Measurements from ENCODE around the gene NDUFAF4. TPM values are rescaled to one million over a fixed set of nuclear protein-coding genes. Genes with fewer than 3 reads are reported as not detected.

NDUFAF4 gene
- total and polyA plus RNA-seq, 8 donors = 2.9 to 30.1 (median 11.0) TPM

DNA sequence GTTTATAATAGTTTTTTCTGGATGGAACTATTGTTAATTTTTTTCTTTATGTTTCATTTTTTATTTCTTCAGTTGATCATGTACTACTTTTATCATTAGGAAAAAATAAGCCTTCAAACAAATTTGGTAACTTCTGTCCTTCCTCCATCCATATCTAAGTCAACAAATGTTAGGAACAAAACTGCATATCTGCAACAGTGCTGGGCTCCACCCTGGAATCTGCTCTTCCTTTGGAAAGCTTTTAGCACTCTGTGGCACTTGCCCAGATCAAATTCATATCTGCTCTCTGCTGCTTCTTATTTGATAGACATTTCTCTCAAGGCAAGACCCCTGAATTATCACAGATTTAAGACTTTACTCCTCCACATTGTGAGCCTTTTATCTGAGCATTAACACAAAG is 36.1 kb downstream of the NDUFAF4 start:
- no peak overlapping the region for H3K4me3 ChIP-seq

DNA sequence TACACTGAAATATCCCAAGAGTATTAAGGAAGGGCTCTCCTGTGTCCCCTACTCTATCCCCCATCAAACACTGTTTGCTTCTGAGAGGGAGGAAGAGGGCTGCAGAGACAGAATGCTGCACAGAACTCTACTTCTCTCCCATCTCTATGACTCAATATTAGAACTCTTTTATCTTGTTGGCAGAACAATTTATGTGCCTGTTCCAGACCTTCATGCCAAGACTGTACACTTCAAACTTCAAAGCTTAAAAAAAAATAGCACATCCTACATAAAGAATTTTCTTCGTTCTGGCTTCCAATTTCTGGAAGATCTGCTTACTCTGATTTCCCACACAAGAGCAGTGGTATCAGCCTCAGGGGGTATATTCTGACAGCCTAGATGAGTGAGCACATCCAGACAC is 40.8 kb downstream of the NDUFAF4 start:
- Histone ChIP-seq H3K36me3 (no peaks in the 10 kb centered on the region), H3K27me3 (no peaks in the 10 kb centered on the region), H3K4me1 (no peaks in the 10 kb centered on the region), H3K4me3 (no peak overlapping the region), H3K27ac (no peak overlapping the region), H3K9me3 (no peaks in the 10 kb centered on the region)
- TF ChIP-seq EP300 (IDR thresholded peaks at IDR 0.05) (no peak), POLR2AphosphoS5 (IDR thresholded peaks at IDR 0.05) (no peak), CTCF (IDR thresholded peaks at IDR 0.05) (no peak), POLR2A (IDR thresholded peaks at IDR 0.05) (no peak)
- no peak for DNase-seq
- WGBS, 5 donors = 52 to 88% (median 69%) methylated on average over 1 of the region's 1 CpG
- intact Hi-C loops (cut with DNase I; ENCODE audit: low total_unique reads) = no loop called here

More for the DNA sequence above, 36.1 kb downstream of the NDUFAF4 start:
- H3K36me3 ChIP-seq = no peaks in the 10 kb centered on the region
- no peak for DNase-seq
- TF ChIP-seq POLR2AphosphoS5 (IDR thresholded peaks at IDR 0.05) = no peak
- no peaks in the 10 kb centered on the region for H3K27me3 ChIP-seq
- intact Hi-C loops (cut with DNase I; ENCODE audit: low total_unique reads) = no loop called here
- no peaks in the 10 kb centered on the region for H3K9me3 ChIP-seq
- H3K4me1 ChIP-seq = no peaks in the 10 kb centered on the region
- H3K27ac ChIP-seq = no peak overlapping the region

GRCh38 chr6:96853083-96853482 is 44.6 kb downstream of the NDUFAF4 start:
- no peaks in the 10 kb centered on the region for H3K36me3 ChIP-seq
- intact Hi-C loops (cut with DNase I; ENCODE audit: low total_unique reads) = no loop called here
- WGBS, 5 donors = 67 to 87% (median 77%) methylated on average over 2 of the region's 2 CpGs
- H3K4me1 ChIP-seq = no peaks in the 10 kb centered on the region
- H3K27me3 ChIP-seq = no peaks in the 10 kb centered on the region
- no peak overlapping the region for H3K27ac ChIP-seq
- no peak for TF ChIP-seq POLR2AphosphoS5 (IDR thresholded peaks at IDR 0.05)
- no peak for TF ChIP-seq POLR2A (IDR thresholded peaks at IDR 0.05)
- no peak for TF ChIP-seq EP300 (IDR thresholded peaks at IDR 0.05)
- no peak for TF ChIP-seq CTCF (IDR thresholded peaks at IDR 0.05)
- no peak overlapping the region for H3K4me3 ChIP-seq
- H3K9me3 ChIP-seq = peaks cover 0 to 3% (median 0%) of the 10 kb centered on the region in 4 donors
- no peak for DNase-seq

DNA sequence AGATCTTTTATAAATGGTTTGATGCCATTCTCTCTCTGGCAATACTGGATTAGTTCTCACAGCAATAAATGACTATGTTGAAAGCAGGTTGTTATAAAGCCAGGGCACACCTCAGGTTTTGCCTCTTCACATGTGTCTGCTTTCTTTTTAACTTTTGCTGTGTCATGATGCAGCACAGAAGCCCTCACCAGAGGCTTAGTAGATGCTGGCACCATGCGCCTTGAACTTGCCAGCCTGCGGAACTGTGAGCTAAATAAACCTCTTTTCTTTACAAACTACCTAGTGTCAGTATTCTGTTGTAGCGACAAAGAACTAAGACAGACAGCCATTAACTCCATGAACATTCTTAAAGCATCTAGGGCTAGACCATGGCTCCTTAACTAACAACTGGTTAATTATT is 45.1 kb downstream of the NDUFAF4 start:
- DNase-seq = no peak
- 90 to 97% (median 94%) methylated on average over 3 of the region's 3 CpGs for WGBS, 5 donors
- intact Hi-C loops (cut with DNase I; ENCODE audit: low total_unique reads) = no loop called here

More for the DNA sequence above, 45.1 kb downstream of the NDUFAF4 start:
- no peak overlapping the region for H3K27ac ChIP-seq
- no peaks in the 10 kb centered on the region for H3K27me3 ChIP-seq
- no peaks in the 10 kb centered on the region for H3K4me1 ChIP-seq
- no peak for TF ChIP-seq POLR2A (IDR thresholded peaks at IDR 0.05)
- no peak for TF ChIP-seq EP300 (IDR thresholded peaks at IDR 0.05)
- no peak for TF ChIP-seq POLR2AphosphoS5 (IDR thresholded peaks at IDR 0.05)
- no peak for TF ChIP-seq CTCF (IDR thresholded peaks at IDR 0.05)
- peaks cover 0 to 7% (median 0%) of the 10 kb centered on the region in 4 donors for H3K9me3 ChIP-seq
- no peaks in the 10 kb centered on the region for H3K36me3 ChIP-seq
- no peak overlapping the region for H3K4me3 ChIP-seq

Measured in stomach (tissue), 9 donors.